Endothelial cell of umbilical vein (primary cell): Measurements from ENCODE around the gene CHRM1. TPM values are rescaled to one million over a fixed set of nuclear protein-coding genes. Genes with fewer than 3 reads are reported as not detected.

Source experiments
- BruUV-seq: library from RNA; stranded (reverse); fragments of 400-500 nt; replicated peaks from 2 replicates; lab custom pipeline; 2021; lab: Mats Ljungman, UMichigan
- CTCF ChIA-PET: fragments of 300-600, 350-600 bp; sonication (Branson Sonifier 250); formaldehyde crosslinking; loops from one replicate; lab custom pipeline; 2021; ENCODE audit warnings: antibody characterized with exemption, inconsistent platforms; lab: Charles Lee
- POLR2A ChIA-PET: fragments of 300-600, 350-600 bp; sonication (Branson Sonifier 250); formaldehyde crosslinking; loops from one replicate; lab custom pipeline; 2021; ENCODE audit warnings: antibody characterized with exemption, inconsistent platforms; lab: Charles Lee
- DNase-seq: peaks from one replicate; pipeline ENCODE4 v3.0.0-alpha.2; 2011; ENCODE audit warnings: low read depth, low spot score
- FAIRE-seq: peaks from 2 replicates; lab custom pipeline; 2011; peaks lifted over from hg19 to GRCh38; lab: Jason Lieb, UNC
- H2AFZ ChIP-seq: 2 replicates; pipeline ENCODE4 v1.6.0; 2012; ENCODE audit warnings: low read depth, low read length, control low read depth, inconsistent platforms
- H3K27ac ChIP-seq: 2 replicates; pipeline ENCODE4 v1.5.1; 2011; ENCODE audit warnings: low read depth, mild to moderate bottlenecking, control low read depth, low read length, moderate library complexity; ENCODE audit not compliant: insufficient read depth
- H3K27me3 ChIP-seq, 2 experiments: 2 replicates each; pipeline versions ENCODE4 v1.6.0 to v1.6.1; 2011; ENCODE audit warnings: low read length in 2 of 2, mixed read lengths in 1 of 2; ENCODE audit not compliant: control insufficient read depth in 2 of 2, insufficient read depth in 2 of 2
- H3K36me3 ChIP-seq, 2 experiments: 2 replicates in 1 of 2; 3 replicates in 1 of 2; pipeline ENCODE4 v1.5.1; 2011; ENCODE audit warnings: low read length in 2 of 2, mild to moderate bottlenecking in 1 of 2, moderate library complexity in 1 of 2; ENCODE audit not compliant: control insufficient read depth in 2 of 2, insufficient read depth in 2 of 2; ENCODE audit errors: extremely low read depth in 1 of 2
- H3K4me1 ChIP-seq: 3 replicates; pipeline ENCODE4 v1.5.1; 2011; ENCODE audit warnings: mild to moderate bottlenecking, low read length; ENCODE audit not compliant: control insufficient read depth, insufficient read depth; ENCODE audit errors: extremely low read depth
- H3K4me2 ChIP-seq: 2 replicates; pipeline ENCODE4 v1.6.1; 2011; ENCODE audit warnings: low read length, control low read depth, mixed read lengths; ENCODE audit not compliant: insufficient read depth
- H3K4me3 ChIP-seq, 3 experiments: fragments of 200-600 bp in 1 of 3; sonication (generic), shearing (Covaris generic) in 1 of 3; replicated peaks in 1 of 3; 2 replicates each; pipeline ENCODE4 v1.5.1; 2011 to 2016; ENCODE audit warnings: control low read depth in 3 of 3, low read length in 3 of 3, mild to moderate bottlenecking in 2 of 3, inconsistent platforms in 1 of 3, low read depth in 1 of 3, moderate library complexity in 1 of 3; ENCODE audit not compliant: insufficient read depth in 1 of 3
- H3K79me2 ChIP-seq: 2 replicates; pipeline ENCODE4 v1.6.0; 2012; ENCODE audit warnings: low read length, inconsistent platforms; ENCODE audit not compliant: control insufficient read depth, insufficient read depth
- H3K9ac ChIP-seq: replicated peaks from 2 replicates; pipeline ENCODE3; 2011; ENCODE audit warnings: low read length, control low read depth; ENCODE audit not compliant: insufficient read depth; ENCODE audit errors: extremely low read depth
- H3K9me1 ChIP-seq: replicated peaks from 3 replicates; pipeline ENCODE4 v1.6.0; 2011; ENCODE audit warnings: mild to moderate bottlenecking, low read length; ENCODE audit not compliant: control insufficient read depth, insufficient read depth; ENCODE audit errors: extremely low read depth
- H3K9me3 ChIP-seq: replicated peaks from 2 replicates; pipeline ENCODE4 v1.5.1; 2012; ENCODE audit warnings: low read length, inconsistent platforms; ENCODE audit not compliant: control insufficient read depth, insufficient read depth
- H4K20me1 ChIP-seq: replicated peaks from 2 replicates; pipeline ENCODE3; 2011; ENCODE audit warnings: mild to moderate bottlenecking, low read length; ENCODE audit not compliant: control insufficient read depth, insufficient read depth; ENCODE audit errors: extremely low read depth
- CTCF ChIP-seq, 2 donors: IDR thresholded peaks; 1 replicate in 1 of 2; 2 replicates in 1 of 2; pipeline ENCODE4 v1.5.1; 2011; ENCODE audit warnings: low read length in 2 of 2, mild to moderate bottlenecking in 2 of 2, moderate library complexity in 2 of 2, control low read depth in 1 of 2, inconsistent platforms in 1 of 2, low read depth in 1 of 2; ENCODE audit not compliant: insufficient read depth in 1 of 2; ENCODE audit errors: extremely low read depth in 1 of 2
- EZH2 ChIP-seq: IDR thresholded peaks from 2 replicates; pipeline ENCODE4 v1.6.1; 2012; ENCODE audit warnings: borderline replicate concordance, low read depth, mild to moderate bottlenecking, moderate library complexity, low read length, inconsistent platforms; ENCODE audit not compliant: severe bottlenecking
- FOS ChIP-seq: IDR thresholded peaks from 2 replicates; pipeline ENCODE4 v1.6.1; 2011; ENCODE audit warnings: mild to moderate bottlenecking, low read length, moderate library complexity, borderline replicate concordance; ENCODE audit not compliant: insufficient read depth
- GATA2 ChIP-seq: IDR thresholded peaks from 2 replicates; pipeline ENCODE4 v1.7.0; 2011; ENCODE audit warnings: low read depth, mild to moderate bottlenecking, moderate library complexity, mixed read lengths, low read length; ENCODE audit not compliant: insufficient read length, insufficient read depth
- JUN ChIP-seq: IDR thresholded peaks from 2 replicates; pipeline ENCODE4 v1.6.1; 2011; ENCODE audit warnings: borderline replicate concordance, low read depth; ENCODE audit not compliant: insufficient read length, insufficient read depth
- MAX ChIP-seq: IDR thresholded peaks from 2 replicates; pipeline ENCODE4 v1.6.1; 2011; ENCODE audit not compliant: insufficient read depth, insufficient read length
- MYC ChIP-seq: IDR thresholded peaks from one replicate; pipeline ENCODE4 v1.6.1; 2011; ENCODE audit warnings: mild to moderate bottlenecking, low read depth, low read length
- POLR2A ChIP-seq: IDR thresholded peaks from 2 replicates; pipeline ENCODE4 v1.6.1; 2012; ENCODE audit warnings: low read depth, mild to moderate bottlenecking, control low read depth, low read length
- POLR2AphosphoS5 ChIP-seq: IDR thresholded peaks from 2 replicates; pipeline ENCODE4 v1.6.1; 2012; ENCODE audit warnings: low read depth, mild to moderate bottlenecking, control low read depth, low read length, moderate library complexity; ENCODE audit not compliant: insufficient read depth
- dilution Hi-C: fragments of 300-500 bp; cut with MboI; formaldehyde crosslinking; loops from one replicate; pipeline ENCODE4 v1.15.0; 2019; ENCODE audit warnings: low sequenced_read_pairs; ENCODE audit not compliant: extremely low pct_ligation_motif_present
- intact Hi-C: fragments of 100-400 bp; cut with micrococcal nuclease; formaldehyde crosslinking; loops from one replicate; pipeline ENCODE4 v1.10.0; 2022
- polyA plus RNA-seq, 4 experiments: library from polyadenylated mRNA; depleted of rRNA in 3 of 4; stranded (reverse) in 3 of 4; unstranded in 1 of 4; fragments of >200 nt; gene quantifications; 2 replicates each; pipeline versions ENCODE4 v1.2.1 to v1.2.3, GENCODE V29; 2011 to 2012; ENCODE audit warnings: missing spikeins in 1 of 4
- total RNA-seq: library from RNA; stranded (reverse); gene quantifications from 2 replicates; pipeline ENCODE4 v1.2.3, GENCODE V29; 2021

The CHRM1 gene
- total and polyA plus RNA-seq, 2 donors (not counting 3 experiments of a cell fraction or from before 2014, with no cell fraction given), result not detected

- no TSS peak for BruUV-seq
- H2AFZ ChIP-seq, result peak overlapping the region; percentile 32
- TF ChIP-seq MAX, result no peak
- no peak for TF ChIP-seq POLR2A
- TF ChIP-seq FOS, result no peak
- TF ChIP-seq JUN, result no peak
- no peak for TF ChIP-seq POLR2AphosphoS5
- no peak for TF ChIP-seq GATA2
- TF ChIP-seq EZH2, result no peak
- no peak for TF ChIP-seq CTCF (IDR thresholded peaks at IDR 0.05; ENCODE audit: extremely low read depth in 1 of 2, insufficient read depth in 1 of 2, low read depth in 1 of 2, low read length in 2 of 2)
- TF ChIP-seq MYC, result no peak
- no peak overlapping the region for H3K9ac ChIP-seq
- H3K36me3 ChIP-seq, result no peaks in the 10 kb centered on the region
- no peak overlapping the region for H3K27ac ChIP-seq
- FAIRE-seq (peak; percentile 88), DNase-seq (peak; percentile 46)
- dilution Hi-C loops, result no loop called here
- H3K4me1 ChIP-seq, result peaks cover 5% of the 10 kb centered on the region
- H3K4me2 ChIP-seq, result no peak overlapping the region
- no peaks in the 10 kb centered on the region for H3K9me1 ChIP-seq
- no peaks in the 10 kb centered on the region for H3K79me2 ChIP-seq
- ChIA-PET POLR2A (no interaction called here), CTCF (interaction anchor here (2.8 kb wide), 1 partner anchor 10 kb away, joined by 11 read pairs; no protein-coding TSS in a partner anchor)
- no peaks in the 10 kb centered on the region for H3K9me3 ChIP-seq
- intact Hi-C loops, result no loop called here
- H4K20me1 ChIP-seq, result no peaks in the 10 kb centered on the region
- no peaks in the 10 kb centered on the region for H3K27me3 ChIP-seq
- H3K4me3 ChIP-seq, result no peak overlapping the region
These were observed 25.1 kb downstream of the CHRM1 start for GRCh38 chr11:62896049-62896448.
